GM19351 (cell line): ENCODE measurements around the gene RHOF.

Experiments used
- ATAC-seq: cut with Tn5 transposase; IDR thresholded peaks from one replicate; pipeline ENCODE4 v1.9.1; 2021; ENCODE audit warnings: mild to moderate bottlenecking, moderate library complexity; ENCODE audit not compliant: unreplicated experiment

RHOF gene

DNA sequence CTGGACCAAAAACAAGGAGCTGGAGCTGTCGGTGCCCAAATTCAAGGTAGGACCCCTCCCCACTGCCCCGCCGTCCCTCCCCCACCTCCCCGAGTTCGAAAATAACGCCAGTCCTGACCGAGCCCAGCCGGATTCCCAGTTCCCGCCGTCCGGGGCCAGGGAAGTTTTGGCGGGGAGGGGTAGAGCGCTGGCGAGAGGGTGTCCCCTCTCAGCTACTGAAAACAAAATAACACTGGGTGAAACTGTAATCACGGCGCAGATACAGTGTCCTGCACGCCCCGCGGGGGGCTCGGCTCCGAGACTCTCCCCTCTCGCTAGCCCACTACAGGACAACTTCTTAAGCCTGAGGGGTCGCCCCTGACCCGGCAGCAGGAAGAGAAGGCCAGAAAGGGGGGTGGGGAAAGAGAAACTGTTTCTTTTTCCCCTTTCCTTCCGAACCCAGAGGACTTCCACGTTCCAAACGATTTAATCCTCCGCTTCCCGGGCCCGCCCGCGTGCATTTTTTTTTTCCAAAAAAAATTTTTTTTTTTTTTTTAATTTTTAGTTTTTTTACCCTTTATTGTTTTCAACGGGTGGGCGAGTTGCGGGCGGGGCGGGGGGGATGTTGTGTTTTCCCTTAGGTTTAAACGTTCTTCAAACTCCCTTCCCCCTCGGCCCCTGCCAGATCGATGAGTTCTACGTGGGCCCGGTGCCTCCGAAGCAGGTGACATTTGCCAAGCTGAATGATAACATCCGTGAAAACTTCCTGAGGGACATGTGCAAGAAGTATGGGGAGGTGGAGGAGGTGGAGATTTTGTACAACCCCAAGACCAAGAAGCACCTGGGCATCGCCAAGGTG, 11.9 kb upstream of the RHOF start:
- no peak for ATAC-seq

DNA sequence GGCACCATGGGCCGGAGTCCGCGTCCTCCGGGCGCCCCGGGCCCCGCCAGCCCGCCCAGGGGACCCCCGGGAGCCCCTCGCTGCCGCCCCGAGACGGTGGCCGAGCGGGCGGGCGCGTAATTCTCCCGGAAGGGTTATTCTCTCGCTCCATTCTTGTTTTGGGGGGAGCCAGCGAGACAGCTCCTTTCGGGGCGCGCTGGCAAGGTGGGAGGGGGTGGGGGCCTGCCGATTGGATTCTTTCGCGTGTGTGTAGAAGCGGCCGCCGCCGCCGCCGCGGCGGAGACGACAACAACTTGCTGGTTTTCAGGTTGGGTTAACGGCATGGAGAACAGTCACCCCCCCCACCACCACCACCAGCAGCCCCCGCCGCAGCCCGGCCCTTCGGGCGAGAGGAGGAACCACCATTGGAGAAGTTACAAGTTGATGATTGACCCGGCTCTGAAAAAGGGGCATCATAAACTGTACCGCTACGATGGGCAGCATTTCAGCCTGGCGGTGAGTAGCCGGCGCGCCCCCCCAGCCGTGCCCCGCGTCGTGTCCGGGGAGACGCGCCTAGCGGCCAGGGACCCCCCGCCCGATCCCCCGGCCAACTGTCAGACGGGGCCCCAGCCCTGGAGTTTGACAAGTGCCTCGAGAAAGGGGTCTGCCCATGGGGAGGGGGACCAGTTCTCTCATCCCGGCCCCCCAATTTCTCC, 11.1 kb upstream of the RHOF start:
- no peak for ATAC-seq

DNA sequence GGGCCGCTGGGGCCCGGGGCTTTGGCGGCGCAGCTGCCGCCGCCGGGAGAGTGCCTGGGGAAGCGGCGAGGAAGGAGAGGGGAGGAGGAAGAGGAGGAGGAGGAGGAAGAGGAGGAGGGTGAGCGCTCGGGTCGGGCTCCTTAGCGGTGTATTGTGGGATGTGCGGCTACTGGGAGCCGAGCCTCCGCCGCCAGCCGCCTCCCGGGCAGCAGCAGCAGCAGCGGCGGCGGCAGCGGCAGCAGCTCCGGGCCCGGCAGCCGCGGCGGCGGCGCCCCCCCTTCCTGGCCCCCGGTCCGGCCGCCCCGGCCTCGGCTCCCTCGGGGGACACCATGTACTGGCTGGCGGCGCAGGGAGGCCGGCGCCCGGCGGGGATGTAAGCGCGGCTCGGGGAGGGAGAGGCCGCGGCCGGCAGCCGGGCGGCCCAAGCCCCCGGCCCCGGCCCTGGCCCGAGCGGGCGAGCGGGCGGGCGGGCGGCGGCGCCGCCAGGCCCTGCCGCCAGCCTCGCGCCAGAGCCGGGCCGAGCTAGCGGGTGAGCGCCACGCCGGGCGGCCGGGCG, 10.5 kb upstream of the RHOF start, which contains the start of gene SETD1B:
Gene SETD1B (plus strand): TSS at position 149 of the 556 bp plus-strand sequence. CDS start 729 bp downstream, outside the sequence.
- no peak for ATAC-seq

DNA sequence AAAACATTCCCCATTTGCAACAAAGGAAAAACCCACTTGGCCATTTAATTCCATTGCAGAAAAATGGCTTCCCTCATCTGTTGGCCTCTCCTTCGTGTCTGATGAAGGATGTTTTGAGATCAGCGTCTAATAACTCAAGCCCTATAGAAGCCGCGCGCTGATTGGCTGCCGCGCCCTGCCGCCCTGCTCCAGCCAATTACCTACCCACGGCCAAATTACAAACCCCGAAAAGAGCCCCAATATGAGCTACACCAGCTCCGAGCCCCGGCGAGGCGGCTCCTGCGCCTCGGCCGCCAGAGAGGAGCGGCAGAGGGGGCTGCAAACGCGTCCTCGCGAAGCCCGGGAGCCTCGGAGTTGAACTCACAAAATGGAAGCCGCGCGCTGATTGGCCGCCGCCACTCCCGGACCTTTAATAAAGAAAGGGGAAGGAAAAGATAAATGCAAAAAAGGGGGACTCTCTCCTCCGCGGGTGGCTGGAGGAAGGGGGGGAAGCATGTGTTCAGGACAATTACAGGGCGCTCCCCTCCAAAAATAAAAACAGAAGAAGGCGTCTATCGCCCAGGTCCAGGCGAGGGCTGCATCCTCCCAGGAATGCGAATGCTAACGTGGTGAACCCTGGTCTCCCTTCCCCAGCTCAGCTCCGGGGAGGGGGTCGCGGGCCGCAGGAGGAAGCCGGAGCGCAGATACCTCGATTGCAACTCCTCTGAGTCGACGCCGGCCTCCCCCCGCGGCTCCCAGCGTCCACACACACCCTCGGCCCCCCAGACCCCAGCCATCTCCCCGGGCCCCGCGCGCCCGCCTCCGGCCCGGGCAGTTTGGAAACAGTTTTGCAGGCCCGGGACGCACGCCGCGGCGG, 9.6 kb upstream of the RHOF start:
- ATAC-seq: peak; percentile 44

DNA sequence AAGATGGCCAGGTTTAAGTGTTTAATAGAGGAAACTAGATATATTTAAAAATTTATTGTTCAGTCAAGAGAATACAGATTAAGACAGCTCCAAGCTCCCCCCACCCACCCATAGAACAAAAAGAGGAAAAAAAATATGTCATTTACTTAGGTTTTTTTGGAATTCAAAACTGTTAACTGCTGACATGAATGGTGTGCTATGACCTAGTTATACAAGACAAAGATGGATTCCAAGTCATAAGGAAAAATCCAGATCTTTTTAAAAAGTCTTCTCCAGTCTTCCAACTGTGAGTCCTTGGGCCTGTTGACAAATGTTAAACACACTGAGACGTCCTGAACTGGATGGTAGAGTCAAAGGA, 9.0 kb upstream of the RHOF start:
- ATAC-seq: no peak

DNA sequence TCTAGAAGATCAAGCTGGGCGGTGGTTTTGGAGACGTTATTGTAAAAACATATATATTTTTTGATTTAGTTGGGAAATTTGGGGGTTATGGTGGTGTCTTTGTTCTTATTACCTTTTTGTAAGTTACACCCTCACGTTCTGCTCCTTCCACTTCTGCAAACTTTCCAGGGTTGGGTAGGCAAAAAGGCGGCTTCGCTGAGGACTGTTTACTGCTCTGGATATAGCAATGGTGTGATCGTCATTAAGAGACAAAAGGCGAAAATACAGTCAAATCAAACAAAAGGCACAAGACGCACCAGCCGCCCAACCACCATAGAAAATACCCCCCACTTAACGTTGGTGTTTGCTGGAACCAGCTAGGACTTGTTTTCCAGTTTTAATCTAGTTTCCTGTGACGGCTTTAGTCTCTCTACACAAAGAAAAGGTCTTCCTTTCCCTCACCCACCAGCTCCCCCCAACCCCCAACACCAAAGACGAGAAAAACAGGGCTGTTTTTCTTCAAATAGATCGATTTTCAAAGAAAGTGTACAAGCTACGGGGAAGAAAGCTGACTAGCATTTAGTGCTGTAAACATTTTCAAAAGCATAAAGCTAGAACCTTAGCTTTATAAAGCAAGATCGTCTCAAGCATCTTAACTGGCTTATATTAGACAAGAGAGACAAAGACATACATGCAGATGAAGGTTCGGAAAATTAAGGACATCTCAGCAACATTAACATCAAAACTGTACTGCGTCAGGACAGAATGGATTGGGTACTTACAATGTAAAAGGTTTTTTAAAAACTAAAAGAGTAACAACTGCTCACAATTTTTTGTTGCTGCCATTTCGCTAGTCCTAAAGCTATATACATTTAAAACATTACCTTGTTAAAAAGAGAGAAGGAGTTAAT, 8.4 kb upstream of the RHOF start:
- ATAC-seq: no peak

DNA sequence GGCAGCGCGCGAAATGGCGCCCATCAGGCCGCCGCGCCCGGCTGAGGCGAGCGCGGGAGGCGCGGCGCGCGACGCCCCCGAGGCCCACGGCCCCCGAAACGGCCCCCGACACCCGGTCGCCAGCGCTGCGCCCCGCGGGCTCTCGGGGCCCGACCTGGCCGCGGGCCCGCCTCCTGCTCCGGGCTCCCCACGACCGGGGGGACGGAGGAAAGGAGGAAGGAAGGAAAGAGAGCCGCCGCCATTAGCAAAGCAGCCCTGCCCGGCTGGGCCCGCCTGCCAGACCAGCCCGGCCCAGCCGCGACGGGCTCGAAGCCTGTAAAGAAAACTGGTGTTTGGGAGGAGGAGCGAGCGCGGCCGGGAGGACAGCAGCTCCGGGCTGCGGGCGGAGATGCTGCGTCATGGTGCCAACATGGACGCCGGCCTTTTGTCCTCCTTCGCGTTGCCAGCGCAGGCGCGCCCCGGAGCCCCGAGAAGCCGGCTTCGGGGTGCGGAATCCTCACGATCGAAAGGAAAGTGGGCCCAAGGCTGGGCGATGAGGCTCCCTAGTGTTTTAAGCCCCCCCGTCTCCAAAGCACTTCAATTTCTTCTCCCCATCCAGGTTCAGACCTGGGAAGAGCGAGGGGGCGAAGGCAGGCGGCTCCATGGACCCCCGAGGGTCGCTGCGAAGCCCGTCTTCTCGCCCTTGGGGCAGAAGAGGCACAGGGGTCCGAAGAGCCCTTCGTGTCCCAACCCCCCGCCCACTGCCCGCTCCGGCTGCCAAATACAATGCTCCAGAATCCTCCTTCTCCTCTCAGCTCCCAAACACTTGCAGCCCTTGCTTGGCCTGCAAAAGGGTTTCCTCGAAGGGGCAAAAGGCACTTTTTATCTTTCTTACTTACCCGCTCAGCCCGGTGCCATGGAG, 7.5 kb upstream of the RHOF start:
- ATAC-seq: no peak

DNA sequence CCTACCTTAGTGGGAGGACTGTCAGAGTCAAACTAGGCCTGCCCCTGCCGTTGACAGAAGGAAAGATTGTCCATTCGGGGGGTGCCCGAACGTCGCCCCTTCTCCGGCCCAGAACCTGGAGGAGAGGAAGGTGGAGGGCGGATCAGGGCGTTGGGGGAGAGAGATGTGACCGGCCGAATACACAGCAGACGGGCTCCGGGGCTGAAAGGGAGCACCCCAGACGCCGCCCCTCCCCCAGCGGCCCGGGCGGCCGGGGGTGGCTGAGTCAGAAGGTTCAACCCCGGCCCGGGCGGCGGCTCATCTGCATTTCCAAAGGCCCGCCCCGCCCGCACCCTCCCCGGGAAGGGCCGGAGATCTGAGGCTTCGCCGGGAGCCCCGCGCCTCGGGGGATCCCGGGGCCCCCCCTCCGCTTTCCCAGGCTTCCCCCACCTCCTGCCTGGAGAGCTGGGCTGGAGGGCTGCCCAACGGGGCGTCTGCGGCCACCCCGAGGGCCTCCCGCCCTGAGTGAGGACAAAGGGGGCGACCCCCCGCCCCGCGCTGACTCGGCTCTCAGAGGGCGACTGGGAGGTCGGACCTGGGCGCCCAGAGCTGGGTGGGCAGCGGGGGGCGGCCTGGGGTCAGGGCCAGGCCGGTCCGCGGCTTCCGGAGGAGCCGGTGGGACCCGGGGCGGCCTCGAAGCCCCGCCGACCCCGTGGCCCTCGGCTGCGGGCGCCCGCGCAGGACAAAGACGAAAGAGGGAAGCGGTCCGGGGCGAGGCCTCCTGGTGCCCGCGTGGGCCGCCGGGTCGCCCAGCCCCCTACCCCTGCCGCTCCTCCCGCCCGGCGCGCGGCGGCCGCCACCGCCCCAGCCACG, 6.6 kb upstream of the RHOF start:
- ATAC-seq: peak; percentile 27

DNA sequence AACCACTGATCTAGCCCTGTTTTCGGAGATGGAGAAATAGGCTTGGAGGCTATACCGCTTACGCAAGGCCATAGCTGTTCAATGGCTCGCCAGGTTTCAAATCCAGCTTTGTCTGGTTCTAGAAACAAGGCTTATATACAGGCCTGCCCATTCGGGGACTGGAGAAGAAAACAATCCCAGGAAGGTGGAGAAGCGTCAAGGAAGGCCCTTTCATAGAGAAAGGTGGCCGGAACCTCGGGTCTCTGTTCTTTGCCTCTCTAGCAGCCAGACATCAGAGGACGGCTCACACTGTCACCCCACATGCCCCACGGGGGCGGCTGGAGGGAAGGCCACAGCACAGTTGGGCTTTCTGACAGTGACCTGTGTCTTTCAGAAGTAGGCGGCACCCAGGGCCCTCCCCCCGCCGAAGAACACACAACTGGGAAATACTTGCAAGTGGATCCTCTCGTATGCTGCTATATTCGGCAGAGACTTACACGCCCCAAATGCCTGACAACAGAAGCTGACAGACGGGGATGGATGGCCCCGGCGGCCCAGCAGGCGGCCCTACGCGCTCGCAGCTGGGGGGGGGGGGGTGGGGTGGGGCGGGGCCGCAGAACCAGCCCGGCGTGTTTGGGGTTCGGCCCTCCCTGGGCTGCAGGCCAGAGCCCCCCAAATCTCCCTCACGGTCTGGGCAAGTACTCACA, 5.8 kb upstream of the RHOF start:
- ATAC-seq: no peak

DNA sequence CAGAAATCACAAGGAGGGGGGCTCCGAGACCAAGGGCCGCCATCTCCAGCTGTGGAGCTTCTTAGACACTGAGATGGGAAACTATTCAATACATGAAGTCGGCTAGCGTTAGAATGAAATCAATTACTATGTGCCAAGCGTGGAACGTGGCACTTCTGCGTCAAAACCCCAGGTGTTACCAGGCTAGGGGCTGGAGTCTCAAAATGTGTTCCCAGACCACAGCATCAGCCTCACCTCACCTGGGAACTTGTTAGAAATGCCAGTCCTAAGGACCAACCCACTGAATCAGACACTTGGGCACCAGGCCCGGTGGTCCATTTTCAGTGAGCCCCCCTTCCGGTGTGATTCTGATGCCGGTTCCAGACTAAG, 5.3 kb upstream of the RHOF start:
- no peak for ATAC-seq

DNA sequence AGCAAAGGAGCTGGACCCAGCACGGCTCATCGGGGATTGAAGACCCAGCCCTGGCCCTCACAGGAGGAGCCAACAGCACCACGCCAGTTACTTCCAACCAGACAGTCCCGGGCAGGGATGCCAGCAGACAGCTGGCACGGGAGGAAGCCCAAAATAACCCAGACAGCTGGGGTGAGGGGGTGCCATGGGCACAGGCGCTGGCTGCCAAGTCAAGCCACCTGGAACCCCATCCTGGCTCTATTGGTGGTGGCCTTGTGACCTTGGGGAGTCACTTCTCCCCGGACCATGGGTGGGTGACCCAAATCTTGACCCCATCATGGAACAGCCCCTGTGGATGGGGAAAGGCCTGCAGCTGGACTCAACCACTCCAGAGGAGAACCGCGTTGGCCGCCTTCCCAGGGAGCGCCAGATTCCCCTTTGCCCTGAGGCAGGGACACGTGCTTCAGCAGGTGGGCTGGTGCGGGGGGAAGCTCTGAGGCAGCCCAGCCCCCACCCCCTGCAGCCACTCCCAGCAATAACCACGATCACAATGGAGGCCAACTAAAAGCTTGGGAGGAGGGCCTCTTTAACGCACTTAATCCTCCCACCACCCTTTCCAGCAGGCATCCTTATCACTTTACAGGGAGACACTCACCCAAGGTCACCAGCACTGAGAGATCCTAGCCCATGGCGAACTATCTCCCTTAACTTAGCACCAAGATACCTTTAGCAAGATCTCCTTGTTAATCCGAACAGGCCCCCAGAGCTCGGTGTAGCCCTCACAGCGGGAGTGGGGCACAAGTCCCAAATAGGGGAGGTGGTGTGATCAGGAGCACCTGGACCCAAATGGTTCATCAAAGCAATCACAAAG, 4.7 kb upstream of the RHOF start:
- ATAC-seq: no peak

DNA sequence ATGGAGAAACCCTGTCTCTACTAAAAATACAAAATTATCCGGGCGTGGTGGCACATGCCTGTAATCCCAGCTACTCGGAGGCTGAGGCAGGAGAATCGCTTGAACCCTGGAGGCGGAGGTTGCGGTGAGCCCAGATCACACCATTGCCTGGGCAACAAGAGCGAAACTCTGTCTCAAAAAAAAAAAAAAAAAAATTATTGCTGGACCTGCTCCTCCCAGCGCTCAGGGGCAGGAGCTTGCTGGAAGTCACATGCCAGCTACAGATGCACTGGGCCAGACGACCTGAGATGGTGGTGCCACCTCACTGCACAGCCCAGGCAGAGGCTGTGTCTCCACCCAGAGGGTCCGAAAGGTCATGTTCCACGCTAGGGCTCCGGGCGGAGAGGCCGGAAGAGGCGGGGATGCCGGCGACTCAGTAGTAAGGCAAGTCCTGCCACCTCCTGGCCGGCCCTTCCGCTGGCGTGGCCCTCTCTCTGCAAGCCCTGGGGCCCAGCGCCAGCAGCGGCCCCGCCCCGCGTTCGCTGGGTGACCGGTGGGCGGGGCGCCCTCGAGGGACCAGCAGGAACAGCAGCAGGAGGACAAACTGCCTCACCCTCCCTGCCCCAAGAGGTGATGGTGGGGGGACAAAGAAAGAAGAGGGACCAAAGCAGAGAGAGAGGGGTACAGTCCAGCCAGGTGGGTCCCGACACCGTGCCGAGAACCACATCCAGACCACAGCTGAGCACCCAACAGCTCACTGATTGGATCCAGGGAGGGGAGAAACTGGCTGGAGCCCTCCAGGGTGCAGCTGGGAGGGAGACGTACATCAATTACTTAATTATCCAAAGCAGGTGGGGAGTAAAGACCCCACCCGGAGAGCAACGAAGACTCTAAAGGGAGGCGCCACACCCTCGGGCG, 3.6 kb upstream of the RHOF start:
- ATAC-seq: no peak

DNA sequence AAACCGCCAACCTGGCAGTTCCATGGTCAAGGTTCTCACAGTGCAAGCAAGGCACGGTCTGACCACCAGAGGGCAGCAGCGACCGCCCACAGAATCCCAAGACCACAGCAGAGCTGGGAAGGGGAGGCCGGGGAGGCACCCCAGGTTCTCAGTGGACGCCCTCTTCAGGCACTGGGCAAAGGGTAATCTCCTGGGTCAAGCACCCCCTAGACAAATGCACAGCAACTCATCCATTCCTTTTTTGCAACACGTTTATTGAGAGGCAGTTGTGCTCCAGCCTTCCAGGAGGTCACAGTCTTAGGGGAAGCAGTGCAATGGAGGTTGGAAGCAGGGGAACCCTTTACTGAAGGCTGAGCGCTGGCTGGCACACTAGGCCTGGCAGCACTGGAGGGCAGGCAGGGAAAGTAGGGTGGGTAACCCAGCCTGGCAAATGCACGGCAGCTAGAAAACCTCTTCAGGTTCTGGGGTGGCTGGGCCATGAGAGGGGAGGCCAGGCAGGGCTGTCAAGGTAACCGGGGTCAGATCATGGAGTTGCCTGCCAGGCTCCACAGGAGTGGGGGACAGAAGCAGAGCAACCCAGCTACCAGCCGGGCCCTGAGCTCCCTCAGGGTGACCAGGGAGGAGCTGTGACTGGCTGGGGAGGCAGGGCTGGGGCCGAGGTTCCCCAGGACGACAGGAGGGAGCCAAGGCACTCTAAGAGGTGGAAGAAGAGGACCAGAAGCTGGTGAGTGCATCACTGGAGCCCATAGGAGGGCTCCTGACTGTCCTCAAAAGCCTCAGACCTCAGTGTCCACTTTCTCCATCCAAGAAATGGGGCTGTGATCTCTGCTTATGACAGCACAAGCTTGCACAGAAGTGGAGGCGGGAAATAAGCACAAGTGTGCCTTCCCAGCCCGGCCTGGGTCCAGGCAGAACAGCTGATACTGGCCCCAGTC, 1.8 kb upstream of the RHOF start:
- ATAC-seq: no peak

DNA sequence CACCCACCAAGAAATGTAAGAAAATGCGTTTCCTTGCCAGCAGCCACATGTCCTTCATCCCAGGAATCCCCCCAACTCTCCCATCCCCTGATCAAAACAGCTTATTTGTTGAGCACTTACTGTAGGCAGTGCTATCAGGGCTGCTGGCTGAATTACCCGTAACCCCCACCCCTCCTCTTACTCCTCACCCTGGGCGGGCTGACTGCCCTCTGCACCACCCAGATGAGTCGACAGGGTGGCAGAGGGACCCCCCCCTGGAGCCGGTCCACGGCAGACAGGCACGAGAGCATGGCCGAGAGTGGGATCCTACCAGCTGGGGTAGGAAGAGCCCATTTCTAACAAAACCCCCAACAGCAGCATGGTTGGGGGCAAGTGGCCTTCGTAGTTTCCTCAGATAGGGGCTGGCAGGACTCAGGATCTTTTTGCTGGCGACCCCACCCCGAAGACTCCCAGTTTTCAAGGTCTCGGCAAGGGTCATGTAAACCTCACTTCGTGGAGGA, 1.1 kb upstream of the RHOF start:
- ATAC-seq: peak; percentile 0
